Body of pancreas (tissue), 4 donors: Measurements from ENCODE around the gene AREG.

Experiments used
- POLR2A ChIP-seq, 3 donors: fragments of 450-650 bp; IDR thresholded peaks; one replicate each; pipeline ENCODE4 v1.6.1; 2016; ENCODE audit warnings: antibody characterized with exemption in 3 of 3, mild to moderate bottlenecking in 2 of 3
- TF ChIP-seq, protein P1 (sequence below), 7 experiments: fragments of 450-650 bp in 4 of 7; fragments of 200-600 bp in 3 of 7; sonication (generic) in 3 of 7; IDR thresholded peaks; one replicate each; pipeline ENCODE4 v1.5.1; 2016 to 2019; ENCODE audit warnings: antibody characterized with exemption in 7 of 7

DNA sequence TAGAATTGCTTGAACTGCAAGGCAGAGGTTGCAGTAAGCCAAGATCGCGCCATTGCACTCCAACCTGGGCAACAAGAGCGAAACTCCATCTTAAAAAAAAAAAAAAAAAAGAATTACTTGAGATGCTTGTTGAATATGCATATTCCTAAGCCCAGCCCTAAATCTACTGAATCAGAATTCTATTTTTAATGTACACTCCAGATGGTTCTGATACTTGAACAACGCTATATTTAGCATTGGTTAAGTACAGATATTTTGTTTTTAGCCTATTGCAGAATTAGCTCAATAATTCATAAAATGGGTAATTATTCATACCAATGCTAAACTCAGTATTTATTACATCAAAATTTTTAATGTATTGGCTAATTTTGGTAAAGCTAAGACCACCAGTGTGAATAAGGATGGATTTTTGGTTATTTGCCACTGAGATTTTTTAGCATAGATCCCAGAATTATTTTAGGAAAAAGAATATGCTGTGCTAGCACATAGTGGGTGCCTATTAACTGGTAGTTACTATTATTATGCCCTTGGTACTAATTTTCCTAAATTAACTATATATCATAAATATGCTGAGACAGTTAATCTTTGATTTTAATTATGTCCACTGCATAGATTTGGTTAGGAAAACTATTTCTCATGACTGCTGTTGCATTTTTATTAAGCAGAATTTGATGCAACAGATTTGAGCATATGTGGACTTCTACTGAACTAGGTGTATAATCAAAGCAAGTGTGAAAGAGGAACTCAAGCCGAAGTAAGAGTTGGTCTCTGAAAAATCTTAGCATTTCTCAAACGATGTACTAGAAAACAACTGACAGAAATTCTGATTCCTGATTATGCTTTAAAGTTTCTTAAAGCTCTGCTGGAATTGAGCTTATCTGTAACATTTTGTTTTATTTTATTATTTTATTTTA lies 9.2 kb downstream of the AREG start:
- TF ChIP-seq, protein P1, sequence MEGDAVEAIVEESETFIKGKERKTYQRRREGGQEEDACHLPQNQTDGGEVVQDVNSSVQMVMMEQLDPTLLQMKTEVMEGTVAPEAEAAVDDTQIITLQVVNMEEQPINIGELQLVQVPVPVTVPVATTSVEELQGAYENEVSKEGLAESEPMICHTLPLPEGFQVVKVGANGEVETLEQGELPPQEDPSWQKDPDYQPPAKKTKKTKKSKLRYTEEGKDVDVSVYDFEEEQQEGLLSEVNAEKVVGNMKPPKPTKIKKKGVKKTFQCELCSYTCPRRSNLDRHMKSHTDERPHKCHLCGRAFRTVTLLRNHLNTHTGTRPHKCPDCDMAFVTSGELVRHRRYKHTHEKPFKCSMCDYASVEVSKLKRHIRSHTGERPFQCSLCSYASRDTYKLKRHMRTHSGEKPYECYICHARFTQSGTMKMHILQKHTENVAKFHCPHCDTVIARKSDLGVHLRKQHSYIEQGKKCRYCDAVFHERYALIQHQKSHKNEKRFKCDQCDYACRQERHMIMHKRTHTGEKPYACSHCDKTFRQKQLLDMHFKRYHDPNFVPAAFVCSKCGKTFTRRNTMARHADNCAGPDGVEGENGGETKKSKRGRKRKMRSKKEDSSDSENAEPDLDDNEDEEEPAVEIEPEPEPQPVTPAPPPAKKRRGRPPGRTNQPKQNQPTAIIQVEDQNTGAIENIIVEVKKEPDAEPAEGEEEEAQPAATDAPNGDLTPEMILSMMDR (IDR thresholded peaks at IDR 0.05), result no peak
- TF ChIP-seq POLR2A (IDR thresholded peaks at IDR 0.05), result no peak
